Fibroblast of skin of left biceps (primary cell): Measurements from ENCODE around the gene AKR7A2.
"Not testable (repeated sequence)": the region's sequence is repeated elsewhere in the genome, so short reads cannot be mapped to it uniquely, and the experiment has no call there.

Source experiments
- DNase-seq, 2 experiments: peaks; one replicate each; pipeline ENCODE4 v3.0.0-alpha.2; 2013; ENCODE audit warnings: low read depth in 2 of 2

AKR7A2 gene

DNA sequence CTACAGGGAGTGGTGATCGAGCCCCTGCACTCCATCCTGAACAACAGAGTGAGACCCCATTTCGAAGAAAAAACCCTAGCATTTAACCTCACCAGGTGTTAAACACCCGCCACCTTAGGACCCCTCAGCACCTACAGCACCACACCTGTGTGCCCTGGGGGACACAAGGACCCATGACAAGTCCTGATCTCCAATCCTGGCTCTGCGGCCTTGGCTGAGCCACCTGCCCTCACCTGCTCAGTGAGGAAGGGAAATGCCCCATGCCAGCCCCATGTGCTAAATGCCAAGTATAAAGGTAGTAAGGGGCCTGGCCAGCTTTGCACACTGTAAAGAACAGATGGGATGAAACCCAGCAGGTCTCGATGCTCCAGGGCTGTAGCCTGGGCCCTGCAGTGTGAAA is 49.2 kb downstream of the AKR7A2 start:
- no peak for DNase-seq

GRCh38 chr1:19262047-19262446 is 49.9 kb downstream of the AKR7A2 start:
- no peak for DNase-seq

DNA sequence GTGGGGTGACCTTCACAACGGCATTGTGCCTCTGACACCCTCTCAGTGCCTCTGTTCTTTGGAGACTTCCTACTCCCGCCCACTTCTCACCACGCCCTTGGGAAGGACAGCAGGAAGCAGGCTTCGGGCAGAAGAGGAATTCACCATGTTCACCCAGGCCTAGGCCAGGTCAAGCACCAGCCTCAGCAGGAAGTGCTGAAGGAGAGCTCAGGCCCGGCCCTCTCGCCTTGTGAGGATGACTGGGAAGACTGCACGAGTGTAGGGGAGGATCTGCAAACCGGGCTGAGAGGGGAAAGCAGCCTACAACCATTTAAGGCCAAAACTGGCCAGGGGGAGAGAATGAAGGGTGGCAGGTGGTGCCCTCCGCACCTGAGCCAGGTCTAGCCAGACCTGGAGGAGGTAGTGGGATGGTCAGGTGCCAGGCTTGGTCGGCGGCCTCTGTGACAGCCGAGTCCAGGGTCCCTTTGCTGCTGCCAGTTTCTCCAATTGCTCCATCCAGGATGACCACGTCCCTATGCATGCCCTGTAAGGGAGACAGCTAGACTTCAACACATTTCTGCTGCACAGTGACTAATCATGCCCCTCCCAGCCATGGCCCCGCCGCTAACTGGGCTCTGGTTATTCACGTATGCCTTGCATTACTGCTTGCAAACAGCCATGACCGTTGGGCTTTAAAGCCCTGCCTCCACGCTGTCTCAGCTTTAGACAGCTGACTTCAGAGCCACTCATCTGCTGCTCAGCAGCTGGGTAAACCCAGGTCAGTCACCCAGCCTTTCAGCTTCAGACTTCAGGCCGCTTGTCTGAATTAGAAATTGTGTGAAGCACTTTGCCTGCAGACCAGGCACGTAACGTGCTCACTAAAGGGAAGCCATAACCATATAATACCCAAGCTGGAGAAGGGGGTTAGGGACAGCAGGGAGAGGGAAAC is 51.5 kb downstream of the AKR7A2 start:
- DNase-seq: peak; percentile 30 to 38

- DNase-seq: no peak
Observed at GRCh38 chr1:19258353-19258752, 53.6 kb downstream of the AKR7A2 start.

GRCh38 chr1:19257178-19257914 is 54.6 kb downstream of the AKR7A2 start:
- no peak for DNase-seq

DNA sequence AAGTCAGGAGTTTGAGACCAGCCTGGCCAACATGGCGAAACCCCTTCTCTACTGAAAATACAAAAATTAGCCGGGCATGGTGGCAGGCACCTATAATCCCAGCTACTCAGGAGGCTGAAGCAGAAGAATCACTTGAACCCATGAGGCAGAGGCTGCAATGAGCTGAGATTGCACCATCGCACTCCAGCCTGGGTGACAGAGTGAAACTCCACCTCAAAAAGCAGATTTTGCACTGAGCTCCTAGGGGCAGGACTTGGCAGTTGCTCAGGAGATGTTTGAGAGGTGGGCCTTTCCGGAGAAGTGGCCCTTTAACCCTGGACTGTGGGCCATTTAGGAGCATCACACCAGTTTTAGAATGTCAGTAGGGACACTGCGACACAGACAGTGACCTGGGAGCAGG is 55.6 kb downstream of the AKR7A2 start:
- DNase-seq: not testable (repeated sequence)

DNA sequence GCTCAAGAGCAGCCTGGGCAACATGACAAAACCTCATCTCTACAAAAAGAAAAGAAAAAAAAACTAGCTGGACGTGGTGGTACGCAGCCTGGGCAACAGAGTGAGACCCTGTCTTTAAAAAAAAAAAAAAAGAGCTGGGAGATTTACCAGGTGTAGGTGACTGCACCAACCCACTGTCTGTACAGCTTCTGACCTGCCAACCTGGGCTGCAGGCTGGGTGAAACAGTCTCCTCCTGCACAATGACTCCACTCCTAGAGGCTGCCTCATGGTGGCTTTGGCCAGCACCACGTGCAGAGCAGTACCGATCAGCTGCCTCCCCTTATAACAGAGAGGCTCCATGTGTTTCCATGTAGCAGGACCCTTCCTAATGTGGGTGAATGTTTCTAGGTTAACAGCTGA is 56.7 kb downstream of the AKR7A2 start:
- no peak for DNase-seq

GRCh38 chr1:19254416-19254815 is 57.5 kb downstream of the AKR7A2 start:
- DNase-seq: no peak
